MM.1S (cell line): Measurements from ENCODE around the gene C10orf95.

Source experiments
- DNase-seq: peaks from one replicate; pipeline ENCODE4 v3.0.0-alpha.2; 2015
- H2AFZ ChIP-seq: fragments of 300-600 bp; sonication (generic); 2 replicates; pipeline ENCODE4 v1.6.0; 2016; ENCODE audit warnings: antibody characterized with exemption, low read length
- H3F3A ChIP-seq: fragments of 300-600 bp; sonication (generic); 2 replicates; pipeline ENCODE4 v1.6.1; 2016; ENCODE audit warnings: mild to moderate bottlenecking, antibody characterized with exemption, low read length, moderate library complexity, mixed read lengths; ENCODE audit not compliant: insufficient read depth
- H3K27ac ChIP-seq: fragments of 300-600 bp; sonication (generic); 2 replicates; pipeline ENCODE4 v1.5.1; 2016; ENCODE audit warnings: mild to moderate bottlenecking, low read length
- H3K27me3 ChIP-seq: fragments of 300-600 bp; sonication (generic); replicated peaks from 2 replicates; pipeline ENCODE4 v1.6.0; 2016; ENCODE audit warnings: low read length; ENCODE audit not compliant: insufficient read depth
- H3K36me3 ChIP-seq: fragments of 300-600 bp; sonication (generic); replicated peaks from 2 replicates; pipeline ENCODE4 v1.6.1; 2016; ENCODE audit warnings: mild to moderate bottlenecking, low read length, mixed read lengths; ENCODE audit not compliant: insufficient read depth
- H3K4me1 ChIP-seq: fragments of 300-600 bp; sonication (generic); 2 replicates; pipeline ENCODE4 v1.6.1; 2016; ENCODE audit warnings: low read length, mixed read lengths
- H3K4me2 ChIP-seq: fragments of 300-600 bp; sonication (generic); 2 replicates; pipeline ENCODE4 v1.6.0; 2016; ENCODE audit warnings: low read depth, low read length
- H3K4me3 ChIP-seq: fragments of 300-600 bp; sonication (generic); 2 replicates; pipeline ENCODE4 v1.5.1; 2016; ENCODE audit warnings: low read length, mixed read lengths
- H3K79me2 ChIP-seq: fragments of 300-600 bp; sonication (generic); 2 replicates; pipeline ENCODE4 v1.6.1; 2016; ENCODE audit warnings: mixed run types, low read length, mixed read lengths
- H3K9ac ChIP-seq: fragments of 300-600 bp; sonication (generic); 2 replicates; pipeline ENCODE4 v1.6.1; 2016; ENCODE audit warnings: low read length, mixed read lengths
- H3K9me2 ChIP-seq: fragments of 300-600 bp; sonication (generic); replicated peaks from 2 replicates; pipeline ENCODE4 v1.6.1; 2016; ENCODE audit warnings: mild to moderate bottlenecking, low read length, mixed read lengths; ENCODE audit not compliant: insufficient read depth
- H3K9me3 ChIP-seq: fragments of 300-600 bp; sonication (generic); replicated peaks from 2 replicates; pipeline ENCODE4 v1.6.1; 2016; ENCODE audit warnings: mild to moderate bottlenecking, low read length, mixed read lengths; ENCODE audit not compliant: insufficient read depth
- H4K20me1 ChIP-seq: fragments of 300-600 bp; sonication (generic); 2 replicates; pipeline ENCODE4 v1.6.1; 2016; ENCODE audit warnings: mild to moderate bottlenecking, low read length, moderate library complexity, mixed read lengths; ENCODE audit not compliant: insufficient read depth
- EZH2 ChIP-seq: fragments of 300-600 bp; sonication (generic); optimal IDR thresholded peaks from 2 replicates; pipeline ENCODE3; 2017; ENCODE audit warnings: low read depth, mild to moderate bottlenecking, antibody characterized with exemption, low read length, mixed read lengths
- EZH2phosphoT487 ChIP-seq: fragments of 300-600 bp; sonication (generic); IDR thresholded peaks from 2 replicates; pipeline ENCODE4 v1.6.1; 2018; ENCODE audit warnings: antibody characterized with exemption, low read length
- TF ChIP-seq, protein P1 (sequence below): fragments of 300-600 bp; sonication (generic); IDR thresholded peaks from 2 replicates; pipeline ENCODE4 v1.5.1; 2016; ENCODE audit warnings: antibody characterized with exemption, low read length, mixed read lengths

Gene C10orf95

DNA sequence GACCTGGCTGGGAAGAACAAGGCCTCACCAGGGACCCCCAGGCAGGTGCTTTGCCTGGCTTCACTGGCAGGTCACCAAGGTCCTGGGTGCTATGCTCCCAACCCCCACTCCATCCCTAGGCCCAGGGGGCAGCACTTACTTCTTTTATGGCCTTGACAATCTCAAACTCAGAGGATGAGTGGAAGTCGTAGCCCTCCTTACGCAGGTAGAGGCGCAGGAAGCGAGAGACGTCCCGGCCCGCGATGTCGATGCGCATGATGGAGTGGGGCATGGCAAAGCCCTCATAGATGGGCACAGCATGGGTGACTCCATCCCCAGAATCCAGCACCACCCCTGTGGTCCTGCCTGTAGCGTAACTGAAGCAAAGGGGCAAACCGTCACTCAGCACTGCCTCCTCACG, 32.7 kb upstream of the C10orf95 start:
- H3K79me2 ChIP-seq = no peaks in the 10 kb centered on the region
- H3F3A ChIP-seq = peaks cover 8% of the 10 kb centered on the region; the same call in 1 of the 2 replicates
- TF ChIP-seq, protein P1, sequence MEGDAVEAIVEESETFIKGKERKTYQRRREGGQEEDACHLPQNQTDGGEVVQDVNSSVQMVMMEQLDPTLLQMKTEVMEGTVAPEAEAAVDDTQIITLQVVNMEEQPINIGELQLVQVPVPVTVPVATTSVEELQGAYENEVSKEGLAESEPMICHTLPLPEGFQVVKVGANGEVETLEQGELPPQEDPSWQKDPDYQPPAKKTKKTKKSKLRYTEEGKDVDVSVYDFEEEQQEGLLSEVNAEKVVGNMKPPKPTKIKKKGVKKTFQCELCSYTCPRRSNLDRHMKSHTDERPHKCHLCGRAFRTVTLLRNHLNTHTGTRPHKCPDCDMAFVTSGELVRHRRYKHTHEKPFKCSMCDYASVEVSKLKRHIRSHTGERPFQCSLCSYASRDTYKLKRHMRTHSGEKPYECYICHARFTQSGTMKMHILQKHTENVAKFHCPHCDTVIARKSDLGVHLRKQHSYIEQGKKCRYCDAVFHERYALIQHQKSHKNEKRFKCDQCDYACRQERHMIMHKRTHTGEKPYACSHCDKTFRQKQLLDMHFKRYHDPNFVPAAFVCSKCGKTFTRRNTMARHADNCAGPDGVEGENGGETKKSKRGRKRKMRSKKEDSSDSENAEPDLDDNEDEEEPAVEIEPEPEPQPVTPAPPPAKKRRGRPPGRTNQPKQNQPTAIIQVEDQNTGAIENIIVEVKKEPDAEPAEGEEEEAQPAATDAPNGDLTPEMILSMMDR = no peak
- TF ChIP-seq EZH2phosphoT487 (no peak), EZH2 (no peak)
- no peak overlapping the region for H3K4me3 ChIP-seq
- no peaks in the 10 kb centered on the region for H3K9me3 ChIP-seq
- H3K4me2 ChIP-seq = no peak overlapping the region
- H3K27ac ChIP-seq = no peak overlapping the region
- H3K4me1 ChIP-seq = no peaks in the 10 kb centered on the region
- H3K27me3 ChIP-seq = no peaks in the 10 kb centered on the region
- no peak for DNase-seq
- no peak overlapping the region for H2AFZ ChIP-seq
- no peak overlapping the region for H3K9ac ChIP-seq
- H4K20me1 ChIP-seq = no peaks in the 10 kb centered on the region
- no peaks in the 10 kb centered on the region for H3K36me3 ChIP-seq
- H3K9me2 ChIP-seq = no peaks in the 10 kb centered on the region

DNA sequence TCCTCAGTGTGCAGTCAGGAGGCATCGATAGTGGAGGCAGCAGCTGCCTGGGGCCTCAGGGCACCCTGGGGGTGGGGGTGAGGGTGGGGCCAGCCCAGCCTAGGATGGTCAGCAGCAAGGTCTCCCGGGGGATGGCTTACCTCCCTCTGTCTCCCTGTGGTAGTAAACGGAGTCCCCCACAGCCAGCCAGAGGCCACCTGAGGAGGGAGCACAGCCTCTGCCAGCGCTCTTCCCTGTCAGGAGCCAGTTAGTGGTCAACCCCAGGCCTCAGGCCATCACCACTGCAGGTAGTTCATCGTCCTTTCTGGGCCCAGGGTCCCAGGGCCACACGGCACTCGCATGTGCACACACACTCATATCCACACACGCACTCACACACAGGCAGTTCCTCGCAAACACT, 29.1 kb upstream of the C10orf95 start:
- H3K36me3 ChIP-seq = no peaks in the 10 kb centered on the region
- no peak for TF ChIP-seq EZH2phosphoT487
- TF ChIP-seq, protein P1 = no peak

DNA sequence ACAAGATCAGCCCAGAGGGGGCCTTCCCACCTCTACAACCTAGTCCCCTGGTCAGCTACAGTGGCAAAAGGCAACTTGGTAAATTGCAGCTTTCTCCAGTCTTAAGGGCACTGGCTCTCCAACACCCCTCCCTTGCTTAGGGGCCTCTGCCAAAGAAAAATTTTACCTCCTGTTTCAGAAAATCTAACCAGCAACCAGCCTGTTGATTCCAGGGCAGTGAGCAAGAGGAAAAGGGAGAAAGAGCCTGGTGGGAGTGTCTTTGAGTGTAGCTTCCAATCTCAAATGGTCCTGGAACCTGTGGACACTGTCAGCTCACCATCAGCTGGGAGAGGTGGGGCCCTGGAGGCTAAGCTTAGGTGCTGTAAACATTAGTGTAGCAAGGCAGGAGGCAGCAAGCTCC, 28.3 kb upstream of the C10orf95 start:
- Histone ChIP-seq H3K27ac (no peak overlapping the region), H3K4me1 (no peaks in the 10 kb centered on the region), H3K27me3 (no peaks in the 10 kb centered on the region), H3K36me3 (no peaks in the 10 kb centered on the region), H3F3A (peaks cover 5% of the 10 kb centered on the region; the same call in 1 of the 2 replicates), H3K4me2 (no peak overlapping the region), H3K79me2 (no peaks in the 10 kb centered on the region), H3K4me3 (no peak overlapping the region), H3K9ac (no peak overlapping the region), H4K20me1 (no peaks in the 10 kb centered on the region), H3K9me3 (no peaks in the 10 kb centered on the region), H2AFZ (no peak overlapping the region), H3K9me2 (no peaks in the 10 kb centered on the region)
- no peak for DNase-seq
- no peak for TF ChIP-seq EZH2
- TF ChIP-seq, protein P1 = no peak
- TF ChIP-seq EZH2phosphoT487 = no peak

More for the DNA sequence above, 29.1 kb upstream of the C10orf95 start:
- Histone ChIP-seq H3K27me3 (no peaks in the 10 kb centered on the region), H4K20me1 (no peaks in the 10 kb centered on the region), H3K4me1 (no peaks in the 10 kb centered on the region), H3K9me3 (no peaks in the 10 kb centered on the region), H3K4me2 (no peak overlapping the region), H2AFZ (no peak overlapping the region), H3F3A (peaks cover 5% of the 10 kb centered on the region; the same call in 1 of the 2 replicates), H3K9ac (no peak overlapping the region), H3K79me2 (no peaks in the 10 kb centered on the region), H3K27ac (no peak overlapping the region), H3K9me2 (no peaks in the 10 kb centered on the region), H3K4me3 (no peak overlapping the region)
- no peak for DNase-seq
